Liver (tissue), 9 donors: ENCODE results near the gene EXT2. TPM values are rescaled to one million over a fixed set of nuclear protein-coding genes. Genes with fewer than 3 reads are reported as not detected.

Experiments
- DNase-seq: peaks from one replicate; pipeline ENCODE4 v3.0.0-alpha.2; 2017; ENCODE audit warnings: low spot score
- H3K27ac ChIP-seq, 2 donors: one replicate each; pipeline ENCODE4 v1.7.0; 2013; ENCODE audit warnings: inconsistent platforms in 2 of 2, low read length in 2 of 2, control low read depth in 1 of 2, low read depth in 1 of 2, mild to moderate bottlenecking in 1 of 2
- H3K27me3 ChIP-seq, 4 donors: one replicate each; pipeline versions ENCODE4 v1.6.1 to v1.7.0; 2013; ENCODE audit warnings: low read length in 3 of 4, inconsistent platforms in 1 of 4, mild to moderate bottlenecking in 1 of 4, moderate library complexity in 1 of 4; ENCODE audit not compliant: control insufficient read depth in 4 of 4, insufficient read depth in 4 of 4
- H3K36me3 ChIP-seq, 4 donors: one replicate each; pipeline versions ENCODE4 v1.6.1 to v1.7.0; 2013; ENCODE audit warnings: low read length in 3 of 4, mild to moderate bottlenecking in 3 of 4, low read depth in 1 of 4, moderate library complexity in 1 of 4; ENCODE audit not compliant: control insufficient read depth in 4 of 4, insufficient read depth in 3 of 4
- H3K4me1 ChIP-seq, 4 donors: one replicate each; pipeline versions ENCODE4 v1.6.1 to v1.7.0; 2013; ENCODE audit warnings: low read length in 3 of 4, mild to moderate bottlenecking in 3 of 4, moderate library complexity in 1 of 4; ENCODE audit not compliant: control insufficient read depth in 4 of 4, insufficient read depth in 4 of 4
- H3K4me3 ChIP-seq, 3 donors: one replicate each; pipeline versions ENCODE4 v1.6.1 to v1.7.0; 2013; ENCODE audit warnings: low read length in 3 of 3, control low read depth in 1 of 3, low read depth in 1 of 3, mild to moderate bottlenecking in 1 of 3
- H3K9ac ChIP-seq, 2 donors: one replicate each; pipeline ENCODE4 v1.7.0; 2013; ENCODE audit warnings: low read length in 2 of 2, mild to moderate bottlenecking in 2 of 2, moderate library complexity in 2 of 2, control low read depth in 1 of 2, low read depth in 1 of 2
- H3K9me3 ChIP-seq, 4 donors: one replicate each; pipeline versions ENCODE4 v1.6.1 to v1.7.0; 2013; ENCODE audit warnings: low read length in 3 of 4; ENCODE audit not compliant: control insufficient read depth in 4 of 4
- FOXA1 ChIP-seq: IDR thresholded peaks from 2 replicates; pipeline ENCODE4 v1.6.1; 2016; ENCODE audit warnings: antibody characterized with exemption
- GABPA ChIP-seq, 2 donors: IDR thresholded peaks in 1 of 2; conservative IDR thresholded peaks in 1 of 2; 2 replicates each; pipeline ENCODE4 v1.6.1; 2016; ENCODE audit warnings: antibody characterized with exemption in 2 of 2, mild to moderate bottlenecking in 1 of 2, moderate library complexity in 1 of 2
- HNF4A ChIP-seq, 2 donors: conservative IDR thresholded peaks; 2 replicates each; pipeline ENCODE4 v1.6.1; 2016; ENCODE audit warnings: antibody characterized with exemption in 2 of 2, mild to moderate bottlenecking in 2 of 2
- HNF4G ChIP-seq: IDR thresholded peaks from 2 replicates; pipeline ENCODE4 v1.6.1; 2016; ENCODE audit warnings: antibody characterized with exemption
- JUND ChIP-seq, 2 donors: IDR thresholded peaks; 2 replicates each; pipeline ENCODE4 v1.6.1; 2016; ENCODE audit warnings: antibody characterized with exemption in 2 of 2
- REST ChIP-seq: IDR thresholded peaks from 2 replicates; pipeline ENCODE4 v1.6.1; 2016; ENCODE audit warnings: antibody characterized with exemption, mild to moderate bottlenecking
- RXRA ChIP-seq, 2 donors: IDR thresholded peaks; 2 replicates each; pipeline ENCODE4 v1.6.1; 2017 to 2018; ENCODE audit warnings: antibody characterized with exemption in 2 of 2, mild to moderate bottlenecking in 1 of 2
- SP1 ChIP-seq: IDR thresholded peaks from 2 replicates; pipeline ENCODE4 v1.6.1; 2018; ENCODE audit warnings: antibody characterized with exemption, mild to moderate bottlenecking
- YY1 ChIP-seq: IDR thresholded peaks from 2 replicates; pipeline ENCODE4 v1.6.1; 2016; ENCODE audit warnings: antibody characterized with exemption, mild to moderate bottlenecking
- ZBTB33 ChIP-seq: IDR thresholded peaks from 2 replicates; pipeline ENCODE4 v1.6.1; 2016; ENCODE audit warnings: antibody characterized with exemption
- WGBS: extraction: QIAGEN DNeasy Blood & Tissue Kit; methylation state at CpG from one replicate; pipeline ENCODE4 v1.1.7; 2013; 5-methylcytosine and 5-hydroxymethylcytosine counted together
- polyA plus RNA-seq, 2 donors: library from polyadenylated mRNA; stranded (reverse) in 1 of 2; unstranded in 1 of 2; fragments of 200-250 nt in 1 of 2; fragments of >200 nt in 1 of 2; fragmentation: Nextera tagmentation in 1 of 2; extraction: Ambion mirVana in 1 of 2; gene quantifications; one replicate each; pipeline versions ENCODE4 v1.2.1 to v1.2.3, GENCODE V29; 2013 to 2015
- total RNA-seq, 2 donors: library from RNA; depleted of rRNA; stranded (reverse); fragments of >200 nt; gene quantifications; one replicate each; pipeline ENCODE4 v1.2.3, GENCODE V29; 2014
- TF ChIP-seq, protein P1 (sequence below): IDR thresholded peaks from 2 replicates; pipeline ENCODE4 v1.6.1; 2016; ENCODE audit warnings: antibody characterized with exemption
- donor health status: healthy.
- donor health status: healthy.
- donor health status: healthy.
- donor health status: healthy.
- donor health status: healthy.

Gene EXT2
- total and polyA plus RNA-seq, 4 donors: 8.4 to 36.1 (median 29.8) TPM

DNA sequence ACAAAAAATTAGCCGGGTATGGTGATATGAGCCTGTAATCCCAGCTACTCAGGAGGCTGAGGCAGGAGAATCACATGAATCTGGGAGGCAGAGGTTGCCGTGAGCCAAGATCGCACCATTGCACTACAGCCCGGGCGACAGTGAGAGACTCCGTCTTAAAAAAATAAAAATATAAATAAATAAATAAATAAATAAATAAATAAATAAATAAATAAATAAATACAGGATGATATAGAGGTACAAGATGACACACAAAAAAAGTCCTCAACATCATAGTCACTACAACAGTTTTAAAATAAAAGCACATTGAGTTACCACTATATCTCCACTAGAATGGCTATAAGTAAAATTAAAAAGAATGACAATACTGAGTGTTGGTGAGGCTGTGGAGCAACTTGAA, 116.7 kb downstream of the EXT2 start:
- H3K36me3 ChIP-seq: peaks cover 0 to 4% (median under 1%) of the 10 kb centered on the region in 4 donors
- no peak for DNase-seq
- no peaks in the 10 kb centered on the region for H3K4me1 ChIP-seq
- no peak overlapping the region for H3K27ac ChIP-seq
- peaks cover 0 to 3% (median 0%) of the 10 kb centered on the region in 4 donors for H3K9me3 ChIP-seq
- H3K4me3 ChIP-seq: no peak overlapping the region
- H3K27me3 ChIP-seq: no peaks in the 10 kb centered on the region
- TF ChIP-seq YY1 (no peak), ZBTB33 (no peak), RXRA (IDR thresholded peaks at IDR 0.05) (no peak), HNF4A (conservative IDR thresholded peaks at IDR 0.05) (no peak), HNF4G (no peak), REST (no peak), JUND (IDR thresholded peaks at IDR 0.05) (no peak)
- 97% methylated on average over 6 of the region's 6 CpGs for WGBS
- H3K9ac ChIP-seq: no peak overlapping the region

DNA sequence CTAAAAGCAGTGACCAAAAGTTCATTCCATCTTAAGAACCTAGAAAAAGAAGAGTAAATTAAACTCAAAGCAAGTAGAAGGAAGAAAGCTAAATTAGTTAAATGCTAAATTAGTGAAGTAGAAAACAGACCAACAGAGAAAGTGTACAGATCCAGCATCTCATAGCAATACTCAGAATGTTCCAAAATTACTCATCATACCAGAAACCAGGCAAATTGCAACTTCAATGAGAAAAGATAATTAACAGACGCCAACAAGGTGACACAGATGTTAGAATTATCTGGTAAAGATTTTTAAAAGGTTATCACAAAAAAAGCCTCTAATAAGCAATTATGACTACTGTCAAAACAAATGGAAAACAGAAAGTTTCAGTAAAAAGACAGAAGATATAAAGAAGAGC, 117.7 kb downstream of the EXT2 start:
- no peak overlapping the region for H3K4me3 ChIP-seq
- DNase-seq: no peak
- WGBS: 92% methylated on average over 1 of the region's 1 CpG
- H3K4me1 ChIP-seq: no peaks in the 10 kb centered on the region
- H3K27ac ChIP-seq: no peak overlapping the region
- TF ChIP-seq YY1: no peak
- no peak for TF ChIP-seq FOXA1
- TF ChIP-seq, protein P1, sequence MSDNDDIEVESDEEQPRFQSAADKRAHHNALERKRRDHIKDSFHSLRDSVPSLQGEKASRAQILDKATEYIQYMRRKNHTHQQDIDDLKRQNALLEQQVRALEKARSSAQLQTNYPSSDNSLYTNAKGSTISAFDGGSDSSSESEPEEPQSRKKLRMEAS: no peak
- no peak for TF ChIP-seq REST
- no peak for TF ChIP-seq SP1
- TF ChIP-seq RXRA (IDR thresholded peaks at IDR 0.05): no peak
- no peak for TF ChIP-seq JUND (IDR thresholded peaks at IDR 0.05)
- no peak for TF ChIP-seq GABPA (IDR thresholded peaks at IDR 0.05 in 1 of 2, conservative IDR thresholded peaks at IDR 0.05 in 1 of 2)
- peaks cover 0 to 3% (median 0%) of the 10 kb centered on the region in 4 donors for H3K9me3 ChIP-seq
- no peak overlapping the region for H3K9ac ChIP-seq
- H3K36me3 ChIP-seq: no peaks in the 10 kb centered on the region
- H3K27me3 ChIP-seq: no peaks in the 10 kb centered on the region
